ENCODE results near the gene BICD2. TPM values are rescaled to one million over a fixed set of nuclear protein-coding genes. Genes with fewer than 3 reads are reported as not detected.

Gene BICD2
- total and polyA plus RNA-seq, 2 of the 8 experiments (the other 6 are each of a cell fraction or from before 2014, with no cell fraction given) = 6.6 to 22.8 TPM

GRCh38 chr9:92738661-92739081, 26.0 kb downstream of the BICD2 start (continued):
- TF ChIP-seq CTCF (IDR thresholded peaks at IDR 0.05; ENCODE audit: control extremely low read depth in 1 of 3, insufficient read depth in 1 of 3, low read depth in 1 of 3, low read length in 3 of 3) (no peak), CBX5 (IDR thresholded peaks at IDR 0.05; ENCODE audit: low read depth, low read length) (no peak), EP300 (IDR thresholded peaks at IDR 0.05; ENCODE audit: borderline replicate concordance in 1 of 2, low read depth in 2 of 2, low read length in 2 of 2) (no peak), ATF2 (IDR thresholded peaks at IDR 0.05; ENCODE audit: low read length) (no peak), RBBP5 (IDR thresholded peaks at IDR 0.05; ENCODE audit: borderline replicate concordance, low read depth, low read length) (no peak), SRF (IDR thresholded peaks at IDR 0.05; ENCODE audit: low read depth, low read length) (no peak)

Data from H1 (cell line).